SK-N-SH (cell line): ENCODE data around the gene PRRT2. TPM values are rescaled to one million over a fixed set of nuclear protein-coding genes. Genes with fewer than 3 reads are reported as not detected.

ENCODE experiments used
- CTCF ChIA-PET: fragments of 300-600, 350-600 bp; formaldehyde crosslinking; extraction: SDS; loops from one replicate; lab custom pipeline; 2021; lab: Yijun Ruan, JAX
- POLR2A ChIA-PET: fragments of 350-600 bp; sonication (Branson Sonifier 250); formaldehyde crosslinking; extraction: SDS; loops from one replicate; lab custom pipeline; 2020; ENCODE audit warnings: antibody characterized with exemption, inconsistent platforms; lab: Yijun Ruan, JAX
- DNase-seq: peaks from one replicate; pipeline ENCODE4 v3.0.0; 2012
- H2AFZ ChIP-seq: fragments of 200-600 bp; sonication (generic); 2 replicates; pipeline ENCODE4 v1.8.1; 2016; ENCODE audit warnings: antibody characterized with exemption, mild to moderate bottlenecking, low read depth
- H3F3A ChIP-seq: fragments of 200-600 bp; sonication (generic); replicated peaks from 2 replicates; pipeline ENCODE3; 2016; ENCODE audit warnings: antibody characterized with exemption, mild to moderate bottlenecking; ENCODE audit not compliant: insufficient read depth
- H3K27ac ChIP-seq, 2 experiments: fragments of 200-500 bp in 1 of 2; fragments of 200-600 bp in 1 of 2; sonication (Bioruptor generic) in 1 of 2; sonication (generic), shearing (Covaris generic) in 1 of 2; 2 replicates each; pipeline versions ENCODE4 v1.5.1 to v1.6.1; 2014 to 2016; ENCODE audit warnings: low read depth in 2 of 2, inconsistent platforms in 1 of 2, low read length in 1 of 2, mild to moderate bottlenecking in 1 of 2, mixed read lengths in 1 of 2
- H3K27me3 ChIP-seq: fragments of 200-600 bp; sonication (generic), shearing (Covaris generic); 2 replicates; pipeline ENCODE4 v1.6.1; 2016; ENCODE audit warnings: mixed run types; ENCODE audit not compliant: insufficient read depth
- H3K36me3 ChIP-seq, 2 experiments: fragments of 200-500 bp in 1 of 2; fragments of 200-600 bp in 1 of 2; sonication (Bioruptor generic) in 1 of 2; sonication (generic) in 1 of 2; replicated peaks in 1 of 2; 2 replicates each; pipeline versions ENCODE3 to v1.5.1; 2014 to 2016; ENCODE audit warnings: low read length in 1 of 2, mild to moderate bottlenecking in 1 of 2; ENCODE audit not compliant: insufficient read depth in 2 of 2, control insufficient read depth in 1 of 2
- H3K4me1 ChIP-seq, 2 experiments: fragments of 200-500 bp in 1 of 2; fragments of 200-600 bp in 1 of 2; sonication (Bioruptor generic) in 1 of 2; sonication (generic), shearing (Covaris generic) in 1 of 2; 2 replicates each; pipeline versions ENCODE4 v1.5.1 to v1.6.1; 2014 to 2016; ENCODE audit warnings: low read depth in 1 of 2, low read length in 1 of 2, mixed run types in 1 of 2; ENCODE audit not compliant: insufficient read depth in 2 of 2, control insufficient read depth in 1 of 2
- H3K4me2 ChIP-seq: fragments of 200-600 bp; sonication (generic), shearing (Covaris generic); 2 replicates; pipeline ENCODE4 v1.6.1; 2017; ENCODE audit warnings: mixed run types
- H3K4me3 ChIP-seq, 2 experiments: fragments of 200-500 bp in 1 of 2; fragments of 200-600 bp in 1 of 2; sonication (Bioruptor generic) in 1 of 2; sonication (generic), shearing (Covaris generic) in 1 of 2; 2 replicates each; pipeline versions ENCODE4 v1.5.1 to v1.8.1; 2014 to 2016; ENCODE audit warnings: low read depth in 2 of 2, inconsistent platforms in 1 of 2, low read length in 1 of 2, mild to moderate bottlenecking in 1 of 2, mixed read lengths in 1 of 2, moderate library complexity in 1 of 2
- H3K79me2 ChIP-seq: fragments of 200-600 bp; sonication (generic); 2 replicates; pipeline ENCODE4 v1.8.1; 2017; ENCODE audit warnings: mild to moderate bottlenecking; ENCODE audit not compliant: insufficient read depth
- H3K9ac ChIP-seq: fragments of 200-600 bp; sonication (generic); 2 replicates; pipeline ENCODE4 v1.6.1; 2017; ENCODE audit warnings: mixed run types
- H3K9me2 ChIP-seq: fragments of 200-600 bp; sonication (generic); 2 replicates; pipeline ENCODE4 v1.6.1; 2017; ENCODE audit warnings: mixed run types
- H3K9me3 ChIP-seq: fragments of 200-600 bp; sonication (generic); 2 replicates; pipeline ENCODE4 v1.6.1; 2017; ENCODE audit warnings: mixed run types, mild to moderate bottlenecking, moderate library complexity
- H4K20me1 ChIP-seq: fragments of 200-600 bp; sonication (generic); 2 replicates; pipeline ENCODE4 v1.6.1; 2017; ENCODE audit warnings: mild to moderate bottlenecking, mixed run types; ENCODE audit not compliant: insufficient read depth
- CHD2 ChIP-seq: fragments of 150-350 bp; IDR thresholded peaks from 2 replicates; pipeline ENCODE4 v1.6.1; 2018; ENCODE audit warnings: low read length; ENCODE audit not compliant: partially characterized antibody
- CTCF ChIP-seq: fragments of 200-600 bp; sonication (generic); IDR thresholded peaks from 2 replicates; pipeline ENCODE4 v1.6.1; 2017; ENCODE audit warnings: antibody characterized with exemption, mild to moderate bottlenecking, moderate library complexity
- EP300 ChIP-seq, 2 experiments: IDR thresholded peaks; 2 replicates each; pipeline versions ENCODE4 v1.4.0 to v1.6.1; 2012; ENCODE audit warnings: borderline replicate concordance in 1 of 2, low read depth in 1 of 2, low read length in 1 of 2
- EZH2phosphoT487 ChIP-seq: fragments of 200-600 bp; sonication (generic); IDR thresholded peaks from 2 replicates; pipeline ENCODE4 v1.6.1; 2017; ENCODE audit warnings: low read depth, mixed run types, mild to moderate bottlenecking, antibody characterized with exemption, moderate library complexity, borderline replicate concordance
- FOXM1 ChIP-seq: IDR thresholded peaks from 2 replicates; pipeline ENCODE4 v1.4.0; 2012; ENCODE audit warnings: low read depth, mild to moderate bottlenecking
- GATA2 ChIP-seq: sonication (generic); formaldehyde crosslinking; IDR thresholded peaks from 2 replicates; pipeline ENCODE4 v1.5.0; 2020; ENCODE audit warnings: mild to moderate bottlenecking, missing genetic modification reagents
- MAX ChIP-seq: IDR thresholded peaks from 2 replicates; pipeline ENCODE4 v1.4.0; 2012; ENCODE audit warnings: low read depth
- MEF2A ChIP-seq: IDR thresholded peaks from 2 replicates; pipeline ENCODE4 v1.4.0; 2012; ENCODE audit warnings: low read depth, borderline replicate concordance
- MXI1 ChIP-seq: IDR thresholded peaks from 2 replicates; pipeline ENCODE4 v1.6.1; 2012; ENCODE audit warnings: mild to moderate bottlenecking, low read depth, low read length, improper control_type of control experiment
- REST ChIP-seq: IDR thresholded peaks from 2 replicates; pipeline ENCODE4 v1.6.1; 2012; ENCODE audit warnings: mild to moderate bottlenecking, low read depth, low read length, moderate library complexity
- USF1 ChIP-seq: IDR thresholded peaks from 2 replicates; pipeline ENCODE4 v1.4.0; 2012; ENCODE audit warnings: low read depth, borderline replicate concordance
- WGBS: methylation state at CpG from one replicate; pipeline ENCODE4 v1.1.6; 2017; ENCODE audit warnings: low lambda C conversion rate; 5-methylcytosine and 5-hydroxymethylcytosine counted together
- polyA plus RNA-seq, 3 experiments: library from polyadenylated mRNA; depleted of rRNA; stranded (reverse); fragments of >200 nt; gene quantifications; 2 replicates each; pipeline ENCODE4 v1.2.3, GENCODE V29; 2012

Gene PRRT2
- polyA plus RNA-seq, 1 of the 3 experiments (the other 2 are of a cell fraction) = 28.1 TPM

GRCh38 chr16:29769507-29769906 lies 42.5 kb upstream of the PRRT2 start:
- H3K9me3 ChIP-seq = no peaks in the 10 kb centered on the region
- H3K4me3 ChIP-seq = no peak overlapping the region
- H3F3A ChIP-seq = no peaks in the 10 kb centered on the region
- no peak overlapping the region for H2AFZ ChIP-seq
- TF ChIP-seq USF1 (no peak), CHD2 (no peak), GATA2 (CRISPR knock-in tag) (no peak), REST (no peak), MEF2A (no peak), CTCF (no peak), FOXM1 (no peak), EZH2phosphoT487 (no peak), EP300 (IDR thresholded peaks at IDR 0.05; ENCODE audit: borderline replicate concordance in 1 of 2, low read depth in 1 of 2, low read length in 1 of 2) (no peak), MAX (no peak), MXI1 (no peak)
- no peaks in the 10 kb centered on the region; the same call in 1 of the 2 replicates for H3K27me3 ChIP-seq
- H3K9ac ChIP-seq = no peak overlapping the region
- CTCF ChIA-PET = interaction anchor here (1.0 kb wide), 1 partner anchor 21 kb away, joined by 5 read pairs; no protein-coding TSS in a partner anchor
- no peaks in the 10 kb centered on the region for H4K20me1 ChIP-seq
- POLR2A ChIA-PET = no interaction called here
- H3K79me2 ChIP-seq = no peaks in the 10 kb centered on the region
- no peaks in the 10 kb centered on the region for H3K9me2 ChIP-seq
- DNase-seq = no peak
- H3K4me2 ChIP-seq = no peak overlapping the region
- no peak overlapping the region for H3K27ac ChIP-seq
- no peaks in the 10 kb centered on the region for H3K36me3 ChIP-seq
- 57% methylated on average over 2 of the region's 2 CpGs for WGBS
- H3K4me1 ChIP-seq = no peaks in the 10 kb centered on the region
